Fibroblast of gingiva (primary cell): ENCODE results near the gene DEFB113.

Source experiments
- DNase-seq: peaks from one replicate; pipeline ENCODE4 v3.0.0-alpha.2; 2011; ENCODE audit warnings: low read depth

DEFB113 gene

DNA sequence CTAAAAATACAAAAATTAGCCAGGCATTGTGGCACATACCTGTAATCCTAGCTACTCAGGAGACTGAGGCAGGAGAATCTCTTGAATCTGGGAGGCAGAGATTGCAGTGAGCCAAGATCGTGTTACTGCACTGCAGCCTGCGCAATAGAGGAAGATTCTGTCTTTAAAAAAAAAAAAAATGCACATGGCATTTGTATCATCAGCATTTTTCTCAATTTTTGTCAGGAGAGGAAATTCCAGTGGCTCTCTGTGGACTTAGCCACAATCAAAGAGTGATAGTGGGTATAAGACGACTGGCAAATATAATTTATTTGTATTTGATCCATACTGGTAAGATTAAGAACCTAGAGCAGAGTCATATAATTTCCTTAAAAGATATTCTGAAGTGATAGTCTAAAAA lies 34.0 kb downstream of the DEFB113 start:
- no peak for DNase-seq

DNA sequence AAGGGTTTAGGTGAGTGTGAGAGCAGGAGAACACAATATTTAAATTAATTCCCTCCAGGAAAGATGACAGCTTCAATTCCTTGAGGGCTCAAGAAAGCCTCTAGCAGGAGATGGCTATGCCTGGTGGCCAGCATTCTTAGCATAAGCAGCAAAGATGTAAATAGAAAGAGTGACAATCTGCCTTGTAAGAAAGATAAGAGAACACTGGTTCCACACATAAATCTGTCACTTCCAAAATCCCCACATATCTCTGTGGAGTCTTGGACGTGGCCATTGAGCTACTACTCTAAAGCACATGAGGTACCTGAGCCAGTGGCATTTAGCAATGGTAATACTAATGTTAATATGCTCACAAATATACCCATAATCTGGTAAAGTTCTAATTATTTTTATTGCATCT lies 34.7 kb downstream of the DEFB113 start:
- no peak for DNase-seq

DNA sequence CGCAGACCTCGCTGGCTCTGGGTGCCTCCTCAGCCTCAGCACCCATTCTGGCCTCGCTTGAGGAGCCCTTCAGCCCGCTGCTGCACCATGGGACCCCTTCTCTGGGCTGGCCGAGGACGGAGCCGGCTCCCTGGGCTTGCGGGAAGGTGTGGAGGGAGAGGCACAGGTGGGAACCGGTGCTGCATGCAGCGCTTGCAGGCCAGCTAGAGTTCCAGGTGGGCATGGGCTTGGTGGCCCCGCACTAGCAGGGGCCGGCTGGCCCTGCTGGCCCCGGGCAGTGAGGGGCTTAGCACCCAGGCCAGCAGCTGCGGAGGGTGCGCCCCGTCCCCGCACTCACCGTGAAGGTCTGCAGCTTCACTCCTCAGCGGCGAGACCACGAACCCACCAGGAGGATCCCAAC lies 35.9 kb downstream of the DEFB113 start:
- DNase-seq = no peak

DNA sequence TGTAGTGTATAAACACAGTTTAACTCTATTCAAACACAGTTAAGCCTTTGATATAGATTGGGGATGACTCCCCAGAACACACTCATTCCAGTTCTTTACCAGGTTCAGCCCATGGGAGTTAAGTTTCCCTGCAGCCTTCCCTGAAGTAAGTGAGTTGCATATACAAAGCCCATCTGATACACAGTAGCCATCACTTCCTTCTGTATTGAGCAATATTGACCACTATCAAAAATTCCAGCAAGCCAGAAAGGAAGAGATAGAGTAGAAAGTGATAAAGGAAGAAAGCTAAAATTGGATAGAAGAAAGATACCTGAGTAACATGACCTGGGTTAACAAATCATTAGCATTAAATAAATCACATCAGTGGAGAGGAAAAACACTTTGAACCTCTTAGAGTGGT lies 40.1 kb downstream of the DEFB113 start:
- DNase-seq = no peak

DNA sequence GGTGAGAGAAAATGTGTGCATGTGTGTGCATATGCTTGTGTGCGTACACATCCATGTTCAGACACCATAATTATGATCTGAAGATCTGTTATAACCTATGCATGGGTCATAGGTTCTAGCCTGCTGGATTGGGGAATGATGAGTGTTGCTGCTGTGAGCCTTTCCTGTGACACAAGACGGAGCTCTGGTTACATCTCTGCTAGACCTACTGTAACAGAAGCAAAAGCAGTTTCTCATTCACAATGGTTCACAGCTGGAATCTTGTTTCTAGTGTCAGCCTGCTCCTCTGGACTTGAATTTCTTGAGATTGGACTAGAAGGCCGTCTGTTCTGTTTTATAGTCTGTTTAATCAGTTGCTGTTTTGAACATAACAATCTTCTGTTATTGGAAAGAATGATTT lies 45.6 kb downstream of the DEFB113 start:
- no peak for DNase-seq

DNA sequence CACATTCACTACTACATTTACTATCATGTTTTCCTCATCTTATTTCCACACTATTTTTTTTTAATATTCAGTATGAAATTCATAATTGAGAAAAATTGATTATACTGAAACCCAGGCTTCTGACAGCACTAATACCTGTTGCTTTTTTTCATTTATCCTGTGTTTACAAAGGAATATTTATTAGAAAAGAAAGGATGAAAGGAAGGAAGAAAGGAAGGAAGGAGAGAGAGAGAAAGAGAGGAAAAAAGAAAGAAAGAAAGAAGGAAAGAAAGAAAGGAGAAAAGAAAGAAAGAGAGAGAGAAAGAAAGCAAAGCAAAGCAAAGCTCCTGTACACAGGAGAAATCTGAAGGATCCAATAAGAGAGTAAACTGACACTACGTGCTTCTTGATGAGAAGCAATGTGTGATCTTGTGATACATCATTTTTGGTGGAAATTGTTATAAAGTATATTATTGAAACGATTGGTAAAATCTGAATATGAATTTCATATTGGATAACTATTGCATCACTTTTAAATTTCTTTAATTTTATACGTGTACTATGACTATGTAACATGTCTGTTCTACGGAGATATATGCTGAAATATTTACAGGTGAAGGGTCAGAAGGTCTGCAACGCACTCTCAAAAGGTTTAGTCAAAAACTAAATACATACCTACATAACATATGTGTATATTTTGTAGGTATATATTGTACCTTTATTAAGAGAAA lies 49.3 kb downstream of the DEFB113 start:
- no peak for DNase-seq

DNA sequence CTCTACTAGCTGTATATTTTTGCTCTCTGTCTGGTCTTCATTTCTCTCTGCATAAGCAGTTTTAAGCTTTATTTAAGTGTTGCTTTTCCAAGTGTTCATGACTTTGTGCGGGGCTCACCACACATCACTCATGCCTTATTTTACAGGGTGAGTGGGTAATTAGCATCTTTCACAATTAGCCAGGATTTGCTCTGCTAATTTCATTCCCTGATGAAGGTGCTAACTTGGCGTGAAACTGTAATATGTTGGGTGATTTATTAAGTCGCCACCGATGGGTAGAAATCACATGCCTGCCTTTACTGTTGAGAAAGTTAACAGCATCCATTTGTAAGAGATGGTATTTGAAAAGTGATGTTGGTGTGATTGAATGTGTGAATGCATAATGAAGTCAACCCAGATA lies 50.2 kb downstream of the DEFB113 start:
- DNase-seq = no peak

DNA sequence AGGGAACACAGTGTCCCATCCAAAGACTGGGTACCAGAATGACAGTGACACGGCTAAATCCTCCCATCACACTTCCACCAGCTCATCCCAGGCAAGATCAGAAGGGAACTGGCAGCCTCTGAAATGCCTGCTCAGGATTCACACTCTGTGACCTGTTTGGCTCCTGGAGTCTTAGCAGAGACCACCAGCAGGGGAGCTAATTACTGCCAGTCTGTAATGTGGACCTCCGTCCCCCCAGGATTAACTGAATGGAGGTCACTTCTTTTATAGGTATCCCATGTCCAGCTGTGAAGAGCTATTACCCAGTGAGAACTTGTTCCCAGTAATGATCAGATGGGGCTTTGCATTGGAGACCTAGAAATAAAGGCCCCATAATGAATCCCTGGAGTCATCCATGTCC lies 50.6 kb downstream of the DEFB113 start:
- no peak for DNase-seq
